ENCODE data around the gene NSD2.
"Not testable (repeated sequence)": the region's sequence is repeated elsewhere in the genome, so short reads cannot be mapped to it uniquely, and the experiment has no call there.

GRCh38 chr4:2031161-2031560 is 160.0 kb downstream of the NSD2 start:
- not testable (repeated sequence) for TF ChIP-seq CTCF, POLR2A (IDR thresholded peaks at IDR 0.05)
